T-helper 1 cell (primary cell): ENCODE measurements around the gene MAFF.
A peak's percentile ranks its signal among the peaks of the same experiment; 100 is the strongest.

Source experiments
- DNase-seq, 5 donors: peaks; one replicate each; pipeline ENCODE4 v3.0.0-alpha.2; 2012 to 2020

Gene MAFF

DNA sequence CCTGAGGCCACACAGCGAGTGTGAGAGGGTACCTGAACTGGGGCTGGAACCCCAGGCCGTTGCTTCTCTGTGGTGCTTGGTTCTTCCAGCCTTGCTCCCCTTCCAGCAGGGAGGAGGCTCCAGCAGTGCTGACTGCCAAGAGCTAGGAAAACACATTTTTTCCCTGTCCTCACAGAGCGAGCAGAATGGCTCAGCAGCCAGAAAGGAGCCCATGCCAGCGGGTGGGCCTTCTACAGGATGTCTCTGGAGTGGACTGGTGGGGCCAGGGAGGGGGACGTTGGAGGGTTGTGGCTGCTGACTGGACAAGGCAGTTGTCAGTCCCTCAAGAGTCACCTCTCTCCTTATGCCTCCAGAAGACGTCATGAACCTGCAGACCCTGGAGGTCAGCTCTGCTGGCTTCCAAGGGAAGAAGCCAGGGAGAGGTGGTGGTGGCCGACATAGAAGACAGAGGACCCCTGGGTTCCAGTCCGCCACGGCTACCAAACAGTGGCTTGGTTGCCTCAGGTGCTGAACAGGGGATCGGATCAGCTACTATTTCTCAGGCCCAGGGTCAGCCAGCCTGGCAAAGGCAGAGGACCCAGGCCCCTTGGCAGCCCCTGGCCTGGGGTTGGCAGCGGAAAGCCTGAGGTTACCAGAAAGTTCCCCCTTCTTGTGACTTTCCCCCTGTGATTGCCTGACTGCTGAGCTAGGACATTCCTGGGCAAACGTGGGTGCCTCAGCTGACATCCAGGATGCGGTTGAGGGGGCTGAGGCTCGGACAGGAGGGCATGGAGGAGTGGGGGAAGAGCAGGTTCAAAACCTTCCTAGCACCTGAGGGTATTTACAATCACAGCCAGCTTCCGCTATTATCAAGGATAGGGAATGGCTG is 3.7 kb downstream of the MAFF start:
- DNase-seq = no peak

DNA sequence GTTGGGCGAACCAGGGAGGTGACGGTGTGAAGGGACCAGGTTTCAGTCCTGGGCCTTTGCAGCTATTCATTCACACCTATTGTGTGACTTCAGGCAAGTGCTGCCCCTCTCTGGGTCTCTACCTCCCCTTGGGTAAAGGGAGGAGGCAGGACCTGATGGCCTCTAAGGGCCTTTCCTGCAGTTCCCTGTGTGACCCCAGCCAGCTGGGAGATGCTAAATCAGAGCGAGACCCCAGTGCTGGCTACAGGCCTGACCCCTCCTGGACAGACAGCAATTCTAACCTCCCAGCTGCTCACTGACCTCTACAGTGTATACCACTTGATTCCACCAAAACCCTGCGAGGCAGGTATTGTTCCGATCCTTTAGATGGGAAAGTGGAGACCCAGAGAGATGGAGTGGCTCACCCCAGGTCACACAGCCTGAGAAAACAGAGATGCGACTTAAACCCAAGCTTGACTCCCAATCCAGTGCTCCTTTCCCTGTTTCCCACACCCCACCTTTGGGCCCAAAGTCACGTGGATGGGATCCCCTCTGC is 6.2 kb downstream of the MAFF start:
- DNase-seq = no peak

DNA sequence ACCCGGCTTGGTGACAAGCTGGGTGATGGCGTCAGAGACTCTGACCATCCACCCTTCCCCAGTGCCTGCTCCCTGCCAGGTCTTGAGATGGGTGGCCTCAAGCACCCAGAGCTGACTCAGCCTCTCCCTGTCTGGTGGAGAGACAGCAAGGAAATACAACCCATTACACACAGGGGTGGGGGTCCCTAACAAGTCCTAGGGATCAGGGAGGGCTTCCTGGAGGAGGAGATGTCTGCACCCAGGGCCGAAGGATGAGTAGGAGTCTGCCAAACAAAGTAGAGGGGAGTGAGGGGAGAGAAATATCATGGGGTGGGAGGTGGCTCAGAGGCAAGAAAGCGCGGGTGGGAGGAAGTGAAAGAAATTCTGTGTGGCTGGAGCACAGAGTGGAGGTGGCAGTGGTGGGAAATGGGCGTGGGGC is 6.8 kb downstream of the MAFF start:
- DNase-seq = no peak

DNA sequence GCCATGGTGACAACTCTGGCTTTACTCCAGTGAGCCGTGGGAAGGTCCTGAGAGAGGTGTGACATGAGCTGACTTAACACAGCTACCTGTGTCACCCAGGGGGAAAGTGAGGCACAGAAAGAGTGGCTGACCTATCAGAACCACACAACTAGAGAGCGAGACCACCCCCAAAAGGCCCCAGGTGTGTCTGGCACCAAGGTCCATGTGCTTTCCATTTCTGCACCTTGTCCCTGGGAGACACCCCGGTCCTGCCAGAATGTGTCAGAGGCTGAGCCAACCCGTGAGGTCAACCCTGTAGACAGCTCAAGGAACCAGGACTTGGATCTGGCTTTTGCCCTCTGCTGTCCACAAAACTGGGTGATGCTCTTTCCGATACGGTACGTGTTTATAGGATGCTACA is 9.8 kb downstream of the MAFF start:
- no peak for DNase-seq

DNA sequence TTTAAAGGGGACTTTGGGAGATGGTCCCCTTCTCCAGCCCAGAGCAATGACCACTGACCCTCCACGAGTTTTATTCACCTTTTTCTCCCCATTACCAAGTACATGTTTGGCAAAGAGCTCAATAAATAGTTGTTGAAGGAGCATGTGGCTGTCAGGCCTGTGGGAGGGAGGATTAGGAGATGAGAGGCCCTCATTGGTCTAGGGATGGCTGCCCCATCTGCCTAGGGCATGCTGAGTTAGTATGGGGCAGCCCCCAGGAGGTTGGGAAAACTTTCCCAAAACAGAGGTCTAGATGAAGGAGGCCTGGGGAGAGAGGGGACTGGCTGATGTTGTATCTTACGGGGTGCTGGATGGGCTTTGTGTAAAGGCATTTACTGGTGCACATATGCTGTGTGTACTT is 10.6 kb downstream of the MAFF start:
- DNase-seq = no peak

DNA sequence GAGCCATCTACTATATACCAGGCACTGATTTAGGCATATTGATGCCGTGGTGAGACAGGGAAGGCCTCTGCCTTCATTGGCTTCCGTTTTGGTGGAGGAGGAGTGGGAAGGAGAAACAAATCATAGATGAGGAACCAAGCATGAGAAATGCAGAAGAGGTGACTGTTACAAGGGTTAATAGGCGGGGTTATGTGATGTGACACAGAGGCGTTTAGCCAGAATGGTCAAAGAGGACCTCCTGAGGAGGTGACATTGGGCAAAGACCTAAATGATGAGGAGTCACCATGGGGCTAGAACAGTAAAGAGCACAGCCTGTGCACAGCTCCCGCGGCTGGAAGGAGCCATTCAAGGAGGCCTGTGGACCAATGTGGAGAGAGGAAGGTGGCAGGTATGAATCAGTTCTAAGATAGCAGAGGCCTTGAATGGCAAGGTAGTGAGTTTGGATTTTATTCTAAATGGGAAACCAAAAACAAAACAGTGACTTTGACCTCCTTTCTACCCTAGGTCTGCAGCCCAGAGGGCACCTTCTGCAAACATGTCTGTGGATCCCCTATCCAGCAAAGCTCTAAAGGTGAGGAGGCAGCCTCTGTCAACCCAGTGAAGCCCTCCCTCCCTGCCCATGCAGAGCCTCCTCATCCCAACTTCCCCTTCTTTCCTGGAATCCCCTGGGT is 11.7 kb downstream of the MAFF start:
- no peak for DNase-seq

DNA sequence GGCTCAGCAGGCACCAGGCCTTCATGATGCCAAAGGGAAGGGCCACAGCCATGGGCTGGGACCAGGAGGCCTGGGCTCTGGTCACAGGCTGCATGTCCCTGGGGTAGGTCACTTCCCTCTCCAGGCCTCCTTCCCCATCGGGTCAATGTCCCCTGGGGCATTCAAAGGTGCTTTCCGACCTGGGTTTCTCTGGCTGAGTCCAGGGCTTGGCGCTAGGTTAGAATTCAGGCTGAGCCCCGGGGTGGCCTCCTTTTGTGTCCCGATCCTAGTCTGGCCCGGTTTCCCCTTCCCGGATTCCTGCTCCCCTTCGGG is 12.2 kb downstream of the MAFF start:
- no peak for DNase-seq

DNA sequence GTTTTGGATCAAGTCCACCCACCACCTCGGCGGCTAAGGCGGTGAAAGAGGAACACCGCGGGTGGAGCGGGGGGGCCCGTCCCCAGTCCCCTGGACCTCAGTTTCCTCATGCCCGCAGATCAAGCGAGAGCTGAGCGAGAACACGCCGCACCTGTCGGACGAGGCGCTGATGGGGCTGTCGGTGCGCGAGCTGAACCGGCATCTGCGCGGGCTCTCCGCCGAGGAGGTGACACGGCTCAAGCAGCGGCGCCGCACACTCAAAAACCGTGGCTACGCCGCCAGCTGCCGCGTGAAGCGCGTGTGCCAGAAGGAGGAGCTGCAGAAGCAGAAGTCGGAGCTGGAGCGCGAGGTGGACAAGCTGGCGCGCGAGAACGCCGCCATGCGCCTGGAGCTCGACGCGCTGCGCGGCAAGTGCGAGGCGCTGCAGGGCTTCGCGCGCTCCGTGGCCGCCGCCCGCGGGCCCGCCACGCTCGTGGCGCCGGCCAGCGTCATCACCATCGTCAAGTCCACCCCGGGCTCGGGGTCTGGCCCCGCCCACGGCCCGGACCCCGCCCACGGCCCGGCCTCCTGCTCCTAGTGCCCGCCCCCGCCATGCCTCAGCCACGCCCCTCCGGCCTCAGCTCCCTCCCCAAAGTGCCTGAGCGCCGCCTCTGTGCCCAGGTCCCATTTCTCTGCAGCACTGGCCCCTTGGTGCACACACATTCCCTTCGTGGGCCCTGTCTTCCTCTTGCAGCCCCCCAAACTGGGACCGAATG is 12.7 kb downstream of the MAFF start:
- DNase-seq = peak; percentile 59 to 79 (median 69)

DNA sequence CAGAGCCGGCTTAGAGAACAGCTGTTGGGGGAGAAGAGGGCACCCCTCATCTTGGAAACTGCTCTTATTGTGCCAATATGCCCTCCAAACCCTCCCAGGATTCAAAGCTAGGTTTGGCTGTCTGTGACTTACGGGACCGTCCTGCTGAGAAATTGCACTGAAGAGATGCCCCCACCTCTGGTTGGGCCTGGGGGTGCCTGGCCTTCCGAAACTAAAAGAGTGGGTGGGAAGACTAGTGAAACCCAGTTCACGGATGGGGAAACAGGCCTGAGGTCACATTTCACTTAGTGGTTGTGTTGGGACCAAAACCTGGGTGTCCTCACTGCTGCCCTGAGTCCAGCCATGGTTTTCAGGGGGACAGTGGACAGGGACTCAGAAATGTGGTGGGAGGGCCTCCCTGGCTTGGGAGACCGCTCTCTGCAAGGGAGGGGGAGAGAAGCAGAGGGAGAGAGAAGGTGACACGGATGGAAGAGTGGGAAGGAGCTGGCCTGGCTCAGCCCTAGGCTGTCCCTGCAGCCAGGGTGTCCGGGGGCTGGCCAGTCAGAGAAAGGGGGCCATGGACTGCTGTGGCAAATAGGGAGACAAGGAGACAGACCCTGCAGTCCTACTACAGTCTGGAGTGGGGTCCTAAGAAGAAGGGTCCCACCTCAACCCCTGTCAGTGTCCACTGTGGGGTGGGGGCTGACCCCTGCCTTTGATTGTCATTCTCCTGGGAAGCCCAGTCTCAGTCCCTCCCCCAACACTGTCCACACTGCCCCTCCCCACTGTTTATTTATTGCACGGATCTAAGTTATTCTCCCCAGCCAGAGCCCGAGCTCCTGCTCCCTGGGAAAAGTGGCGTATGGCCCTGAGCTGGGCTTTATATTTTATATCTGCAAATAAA is 13.6 kb downstream of the MAFF start:
- DNase-seq = no peak

DNA sequence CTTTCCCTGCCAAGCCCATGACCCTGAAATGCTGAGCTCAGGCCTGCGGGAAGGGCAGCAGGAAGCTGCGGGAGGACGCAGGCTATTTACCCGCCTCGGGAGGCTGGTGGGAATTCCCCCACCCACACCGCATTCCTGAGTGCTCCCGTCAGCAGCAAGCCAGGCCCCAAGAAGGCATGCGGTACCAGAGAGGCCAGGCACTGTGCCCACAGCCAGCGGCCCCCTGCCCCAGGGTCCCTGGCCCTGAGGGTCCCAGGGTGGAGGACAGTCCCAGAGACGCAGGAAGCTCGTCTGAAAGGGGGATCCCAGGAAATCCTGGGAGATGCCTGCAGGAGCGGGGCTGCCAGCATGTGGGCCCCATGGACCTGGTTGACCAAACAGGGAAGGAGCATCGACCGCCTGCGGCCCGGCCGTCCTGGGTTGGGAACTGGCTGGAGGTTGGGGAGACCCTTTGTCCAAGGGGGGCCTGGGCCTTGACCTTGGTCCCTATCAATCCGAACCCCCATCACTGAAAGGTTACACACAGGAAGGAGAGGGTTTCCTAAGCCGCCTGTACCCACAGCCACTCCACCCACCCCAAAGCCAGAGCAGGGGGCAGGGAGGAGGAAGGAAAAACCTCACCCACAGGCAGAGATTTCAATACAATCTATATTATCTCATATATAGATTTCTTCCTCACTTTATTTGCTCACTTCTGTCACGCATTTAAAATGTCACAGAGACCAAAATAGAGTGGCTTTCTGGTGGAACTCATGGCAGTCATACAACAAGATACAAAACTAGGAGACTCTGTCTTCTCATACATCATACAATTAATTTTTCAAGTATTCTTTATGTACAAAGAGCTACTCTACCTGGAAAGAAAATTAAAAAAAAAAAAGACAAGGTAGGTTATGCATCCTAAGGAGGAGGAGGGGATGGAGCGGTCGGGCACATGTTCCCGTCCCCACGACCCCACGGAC is 17.1 kb downstream of the MAFF start:
- DNase-seq = peak; percentile 25 to 59 (median 45)

DNA sequence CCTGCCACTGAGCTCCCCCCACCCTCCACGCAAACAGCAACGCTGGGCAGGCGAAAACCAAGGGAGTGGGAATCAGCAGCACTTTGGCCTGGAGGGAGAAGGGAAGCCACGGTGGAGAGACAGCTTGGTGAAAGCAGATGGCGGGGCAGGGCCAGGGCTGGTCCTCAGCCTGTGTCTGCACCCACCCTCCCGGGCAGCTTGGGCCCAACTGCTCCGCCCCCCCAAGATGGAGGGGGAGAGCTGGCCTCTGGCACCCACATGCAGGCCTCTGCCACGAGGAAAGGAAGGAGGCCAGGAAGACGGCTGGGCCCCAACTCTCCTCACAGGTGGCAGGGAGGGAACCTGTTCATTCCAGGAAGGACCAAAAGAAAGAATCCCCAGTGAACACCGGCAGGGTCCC is 17.8 kb downstream of the MAFF start:
- no peak for DNase-seq

DNA sequence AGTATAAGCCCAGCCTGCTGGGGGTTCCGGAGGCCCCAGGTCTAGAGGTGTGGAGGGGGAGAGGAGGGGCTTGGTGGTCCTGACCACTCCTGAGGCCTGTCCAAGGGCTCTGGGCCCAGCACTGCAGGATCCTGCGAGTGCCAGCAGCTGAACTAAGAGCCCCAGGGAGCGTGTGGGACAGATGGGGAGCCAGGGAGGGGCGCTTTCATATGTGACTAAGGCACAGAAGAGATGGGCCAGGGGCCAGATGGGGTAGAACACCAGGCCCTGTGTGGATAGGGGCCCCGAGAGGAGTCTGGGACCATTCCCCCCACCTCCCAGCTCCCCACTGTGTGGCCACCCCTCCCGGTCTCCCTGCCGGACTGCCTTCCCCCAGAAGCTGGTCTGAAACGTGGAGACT is 18.4 kb downstream of the MAFF start:
- DNase-seq = no peak

DNA sequence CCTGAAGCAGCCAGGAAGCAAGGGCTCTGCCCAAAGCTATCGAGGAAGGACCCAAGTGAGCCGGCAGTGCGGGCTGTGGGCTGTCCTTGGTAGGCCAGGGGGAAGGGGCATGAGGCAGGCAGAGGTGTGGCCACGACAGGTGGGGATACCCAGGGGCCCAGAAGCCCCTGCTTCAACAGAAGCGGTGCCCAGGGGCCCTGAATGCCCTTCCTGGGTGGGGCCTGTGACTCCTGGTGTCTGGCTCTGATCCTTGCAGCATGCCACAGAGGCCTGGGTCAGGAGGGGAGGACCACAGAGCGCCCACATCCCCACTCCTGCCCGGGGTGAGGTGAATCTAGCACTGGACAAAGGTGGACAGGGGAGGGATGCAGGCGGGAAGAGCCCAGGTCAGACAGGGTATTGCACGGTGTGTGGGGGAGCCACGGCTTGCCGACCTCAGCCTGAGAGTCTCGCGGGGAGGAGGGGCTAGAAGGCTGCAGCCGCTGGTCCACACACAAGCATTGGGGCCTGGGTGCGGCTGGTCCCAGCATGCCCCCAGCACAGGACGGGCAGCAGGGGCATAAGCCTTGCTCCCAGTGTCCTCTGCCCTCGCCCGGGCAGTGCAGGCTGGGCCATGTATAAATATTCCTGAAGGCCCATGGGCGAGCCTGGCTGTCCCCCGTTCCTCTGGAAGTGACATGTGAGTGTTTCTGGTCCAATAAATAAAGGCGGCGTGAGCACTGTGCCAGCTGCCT is 19.0 kb downstream of the MAFF start:
- DNase-seq = no peak

DNA sequence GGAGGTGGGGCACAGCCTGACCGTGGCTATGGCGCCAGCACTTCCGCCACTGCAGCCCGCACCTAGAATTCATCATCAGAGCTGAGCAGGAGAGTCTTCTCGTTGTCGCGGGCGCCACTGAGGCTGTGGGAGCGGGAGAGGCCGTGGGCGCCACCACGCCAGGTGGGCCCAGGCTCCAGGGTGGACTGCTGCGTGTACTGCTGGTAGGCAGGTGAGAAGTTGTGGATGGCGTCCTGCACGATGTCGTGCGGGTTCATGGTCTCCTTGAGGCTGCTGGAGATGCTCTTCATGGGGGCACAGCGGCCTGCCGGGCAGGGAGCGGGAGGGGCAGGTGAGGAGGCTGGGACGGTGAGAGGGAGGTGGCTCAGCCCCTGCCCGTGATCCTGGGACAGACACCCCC is 19.6 kb downstream of the MAFF start:
- DNase-seq = no peak

DNA sequence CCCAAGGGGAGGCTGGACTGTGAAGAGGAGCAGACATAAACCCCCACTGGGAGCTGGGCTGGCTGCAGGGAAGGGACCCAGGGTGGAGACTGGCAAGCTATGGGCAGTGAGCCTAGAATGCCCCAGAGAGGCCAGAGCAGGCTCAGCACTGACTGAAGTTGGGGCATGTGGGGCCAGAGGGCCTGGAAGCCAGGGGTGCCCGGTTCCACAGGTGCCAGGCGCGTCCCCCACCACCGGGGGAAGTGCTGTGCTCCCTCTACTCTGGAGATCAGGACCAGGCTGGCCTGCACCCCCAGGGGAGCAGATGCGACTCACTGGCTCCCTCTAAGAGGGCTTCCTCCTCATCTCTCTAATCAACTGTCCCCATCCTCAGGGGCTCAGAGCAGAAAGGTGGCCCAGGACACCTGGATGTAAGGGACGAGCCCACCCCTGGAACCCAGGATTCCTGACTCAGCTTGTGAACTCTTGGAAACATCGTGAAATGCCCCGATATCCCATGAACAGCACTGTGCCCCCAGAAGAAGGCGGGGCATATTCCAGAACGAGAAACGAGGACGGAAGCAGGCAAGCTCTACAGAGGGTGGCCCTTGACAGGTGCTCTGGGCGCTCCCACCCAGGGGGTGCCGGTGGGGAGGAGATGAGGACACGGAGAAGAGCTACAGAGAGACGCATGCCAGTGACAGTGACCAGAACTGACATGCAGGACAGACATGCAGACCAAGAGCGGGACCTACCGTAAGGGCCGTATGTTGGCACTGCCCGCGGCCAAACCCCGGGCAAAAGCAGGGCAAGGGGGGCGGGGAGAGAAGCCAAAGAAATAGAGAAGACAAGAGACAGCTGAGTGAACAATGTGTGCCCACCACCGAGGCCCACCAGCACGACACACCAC is 20.4 kb downstream of the MAFF start:
- DNase-seq = no peak

DNA sequence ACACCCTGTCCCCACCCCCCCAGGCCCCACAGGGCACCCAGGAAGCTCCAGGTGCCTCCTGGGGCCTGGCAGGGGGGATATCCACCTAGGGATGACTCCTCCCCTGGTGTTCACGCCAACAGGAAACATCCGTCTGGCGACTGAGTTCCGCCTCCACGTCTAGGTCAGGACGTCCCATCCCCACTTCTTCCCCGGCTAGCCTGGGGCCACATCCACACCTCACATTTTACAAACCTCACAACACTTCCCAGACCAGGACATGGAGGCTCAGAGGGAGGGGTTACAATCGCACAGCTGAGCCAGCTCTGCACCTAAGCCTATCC is 21.0 kb downstream of the MAFF start:
- no peak for DNase-seq

DNA sequence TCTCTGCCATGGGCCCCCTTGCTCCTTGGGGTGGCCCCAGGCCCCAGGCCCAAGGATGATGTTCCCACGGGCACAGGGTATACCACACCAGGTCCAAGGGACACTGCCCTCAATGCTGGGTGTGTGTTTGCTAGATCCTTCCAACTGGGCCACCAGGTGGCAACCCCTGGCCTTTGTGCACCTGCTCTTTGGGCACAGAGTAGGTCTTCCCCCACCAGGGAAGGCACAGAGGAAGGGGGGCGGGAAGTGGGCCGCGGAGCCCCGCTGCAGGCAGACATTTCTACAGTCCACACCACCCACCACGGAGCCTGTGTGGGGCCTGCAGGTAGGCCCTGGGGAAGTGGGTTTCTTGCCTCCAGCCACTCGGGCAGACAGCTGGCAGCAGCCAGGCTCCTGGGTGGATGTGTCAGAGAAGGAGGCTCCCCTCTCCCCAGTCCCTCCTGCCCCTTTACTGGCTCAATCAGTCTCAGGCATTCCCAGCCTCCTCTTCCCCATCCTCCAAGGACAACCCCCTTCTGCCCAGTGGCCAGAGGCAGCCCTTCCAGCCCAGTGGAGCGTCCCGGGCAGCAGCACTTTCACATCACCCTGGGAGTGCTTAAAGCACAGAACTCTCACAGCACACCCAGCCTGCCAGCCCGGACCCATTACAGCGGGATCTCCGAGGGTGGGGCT is 21.6 kb downstream of the MAFF start:
- DNase-seq = no peak

DNA sequence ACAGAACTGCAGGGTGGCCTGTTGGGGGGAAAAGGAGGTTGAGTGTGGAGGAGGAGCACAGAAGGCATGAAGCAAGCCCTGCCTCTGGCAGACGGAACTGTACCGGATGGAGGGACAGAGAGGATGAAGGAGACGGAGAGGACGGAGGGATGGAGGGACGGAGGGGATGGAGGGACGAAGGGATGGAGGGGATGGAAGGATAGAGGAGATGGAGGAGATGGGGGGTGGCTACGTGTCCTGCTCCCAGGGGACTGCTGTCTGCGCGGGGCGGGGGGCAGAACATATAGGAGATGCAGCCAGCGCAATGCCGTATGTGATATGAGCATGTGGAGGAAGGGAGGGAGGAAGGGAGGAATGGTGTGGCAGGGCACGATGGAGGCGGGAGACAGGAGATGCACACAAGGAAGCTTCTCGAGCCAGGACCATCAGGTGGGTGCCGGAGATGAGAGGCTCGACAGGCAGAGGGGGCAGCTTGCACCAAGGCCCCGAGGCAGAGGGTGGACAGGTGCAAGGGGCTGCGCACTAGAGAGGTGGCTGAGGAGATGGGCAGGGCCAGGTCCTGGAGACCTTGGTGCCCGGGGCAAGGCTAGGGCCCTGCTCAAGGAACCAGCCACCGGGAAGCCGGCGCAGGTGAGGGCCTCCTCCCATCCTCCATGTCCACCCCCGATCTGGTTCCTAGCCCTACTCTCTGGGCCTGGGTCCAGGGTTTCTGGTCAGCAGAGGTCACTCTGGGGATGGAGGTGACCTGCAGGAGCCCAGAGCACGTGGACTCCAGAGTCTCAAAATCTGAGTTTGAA is 25.3 kb downstream of the MAFF start:
- no peak for DNase-seq
